Endothelial cell of umbilical vein (primary cell): ENCODE results near the gene RUBCN.

Experiments
- EZH2 ChIP-seq: IDR thresholded peaks from 2 replicates; pipeline ENCODE4 v1.6.1; 2012; ENCODE audit warnings: borderline replicate concordance, low read depth, mild to moderate bottlenecking, moderate library complexity, low read length, inconsistent platforms; ENCODE audit not compliant: severe bottlenecking
- MAX ChIP-seq: IDR thresholded peaks from 2 replicates; pipeline ENCODE4 v1.6.1; 2011; ENCODE audit not compliant: insufficient read depth, insufficient read length
- POLR2A ChIP-seq: IDR thresholded peaks from 2 replicates; pipeline ENCODE4 v1.6.1; 2012; ENCODE audit warnings: low read depth, mild to moderate bottlenecking, control low read depth, low read length
- POLR2AphosphoS5 ChIP-seq: IDR thresholded peaks from 2 replicates; pipeline ENCODE4 v1.6.1; 2012; ENCODE audit warnings: low read depth, mild to moderate bottlenecking, control low read depth, low read length, moderate library complexity; ENCODE audit not compliant: insufficient read depth
- TF ChIP-seq, protein P1 (sequence below), 2 donors: IDR thresholded peaks; 1 replicate in 1 of 2; 2 replicates in 1 of 2; pipeline ENCODE4 v1.5.1; 2011; ENCODE audit warnings: low read length in 2 of 2, mild to moderate bottlenecking in 2 of 2, moderate library complexity in 2 of 2, control low read depth in 1 of 2, inconsistent platforms in 1 of 2, low read depth in 1 of 2; ENCODE audit not compliant: insufficient read depth in 1 of 2; ENCODE audit errors: extremely low read depth in 1 of 2

DNA sequence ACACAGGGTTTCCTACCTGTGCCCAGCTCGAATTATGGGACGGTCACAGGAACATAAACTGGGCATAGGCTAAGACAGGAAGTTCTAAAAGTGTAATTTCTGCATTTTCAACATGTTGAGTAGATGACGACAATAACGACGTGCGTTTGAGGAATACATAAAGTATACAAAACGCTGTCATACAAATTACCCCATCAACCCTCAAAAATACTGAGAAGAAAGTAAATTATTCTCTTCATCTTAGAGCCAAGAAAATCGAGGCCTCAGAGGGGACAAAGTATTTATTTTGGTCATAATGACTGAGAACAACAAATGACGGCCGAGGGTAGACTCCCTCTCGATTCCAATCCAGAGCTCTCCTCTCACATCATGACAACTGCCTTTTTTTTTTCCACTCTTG lies 60.8 kb downstream of the RUBCN start:
- TF ChIP-seq, protein P1, sequence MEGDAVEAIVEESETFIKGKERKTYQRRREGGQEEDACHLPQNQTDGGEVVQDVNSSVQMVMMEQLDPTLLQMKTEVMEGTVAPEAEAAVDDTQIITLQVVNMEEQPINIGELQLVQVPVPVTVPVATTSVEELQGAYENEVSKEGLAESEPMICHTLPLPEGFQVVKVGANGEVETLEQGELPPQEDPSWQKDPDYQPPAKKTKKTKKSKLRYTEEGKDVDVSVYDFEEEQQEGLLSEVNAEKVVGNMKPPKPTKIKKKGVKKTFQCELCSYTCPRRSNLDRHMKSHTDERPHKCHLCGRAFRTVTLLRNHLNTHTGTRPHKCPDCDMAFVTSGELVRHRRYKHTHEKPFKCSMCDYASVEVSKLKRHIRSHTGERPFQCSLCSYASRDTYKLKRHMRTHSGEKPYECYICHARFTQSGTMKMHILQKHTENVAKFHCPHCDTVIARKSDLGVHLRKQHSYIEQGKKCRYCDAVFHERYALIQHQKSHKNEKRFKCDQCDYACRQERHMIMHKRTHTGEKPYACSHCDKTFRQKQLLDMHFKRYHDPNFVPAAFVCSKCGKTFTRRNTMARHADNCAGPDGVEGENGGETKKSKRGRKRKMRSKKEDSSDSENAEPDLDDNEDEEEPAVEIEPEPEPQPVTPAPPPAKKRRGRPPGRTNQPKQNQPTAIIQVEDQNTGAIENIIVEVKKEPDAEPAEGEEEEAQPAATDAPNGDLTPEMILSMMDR (IDR thresholded peaks at IDR 0.05; ENCODE audit: extremely low read depth in 1 of 2, insufficient read depth in 1 of 2, low read depth in 1 of 2, low read length in 2 of 2): no peak
- TF ChIP-seq POLR2A (no peak), EZH2 (no peak), POLR2AphosphoS5 (no peak), MAX (no peak)
